ENCODE measurements around the gene TH. TPM values are rescaled to one million over a fixed set of nuclear protein-coding genes. Genes with fewer than 3 reads are reported as not detected.
"Not testable (repeated sequence)": the region's sequence is repeated elsewhere in the genome, so short reads cannot be mapped to it uniquely, and the experiment has no call there.

TH gene
- polyA plus RNA-seq, 3 donors = 0.74 to 1.3 (median 0.97) TPM

DNA sequence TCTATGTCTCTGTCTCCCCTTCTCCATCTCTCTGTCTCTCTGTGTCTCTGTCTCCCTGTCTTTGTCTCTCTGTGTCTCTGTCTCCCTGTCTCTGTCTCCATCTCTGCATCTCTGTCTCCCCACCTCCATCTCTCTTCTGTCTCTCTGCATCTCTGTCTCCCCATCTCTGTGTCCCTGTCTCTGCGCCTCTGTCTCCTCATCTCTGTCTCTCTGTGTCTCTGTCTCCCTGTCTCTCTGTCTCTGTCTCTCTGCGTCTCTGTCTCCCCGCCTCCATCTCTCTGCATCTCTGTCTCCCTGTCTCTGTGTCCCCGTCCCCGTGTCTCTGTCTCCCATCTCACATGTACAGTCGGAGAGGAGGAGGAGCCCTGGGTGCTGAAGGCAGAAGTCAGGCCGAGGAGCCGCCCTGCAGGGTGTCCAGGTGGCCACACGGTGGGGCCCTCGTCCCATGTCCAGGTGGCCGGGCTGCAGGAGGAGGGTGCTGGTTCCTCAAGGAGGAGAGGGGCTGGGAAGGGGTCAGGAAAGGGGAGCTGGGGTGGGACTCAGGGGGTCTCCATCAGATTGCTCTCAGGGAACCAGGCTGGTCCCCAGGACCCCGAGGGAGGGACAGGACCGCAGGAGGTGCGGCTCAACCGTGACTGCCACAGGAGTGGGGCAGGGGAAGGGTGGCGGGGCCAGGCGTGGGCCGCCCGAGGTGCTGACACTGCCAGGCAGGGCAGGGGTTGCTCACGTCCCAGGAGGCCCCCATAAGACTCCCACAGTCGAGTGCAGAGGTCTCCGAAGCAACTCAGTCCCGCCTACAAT, 25.6 kb upstream of the TH start:
- no peak for DNase-seq (ENCODE audit: low read depth in 3 of 3, low spot score in 2 of 3)

DNA sequence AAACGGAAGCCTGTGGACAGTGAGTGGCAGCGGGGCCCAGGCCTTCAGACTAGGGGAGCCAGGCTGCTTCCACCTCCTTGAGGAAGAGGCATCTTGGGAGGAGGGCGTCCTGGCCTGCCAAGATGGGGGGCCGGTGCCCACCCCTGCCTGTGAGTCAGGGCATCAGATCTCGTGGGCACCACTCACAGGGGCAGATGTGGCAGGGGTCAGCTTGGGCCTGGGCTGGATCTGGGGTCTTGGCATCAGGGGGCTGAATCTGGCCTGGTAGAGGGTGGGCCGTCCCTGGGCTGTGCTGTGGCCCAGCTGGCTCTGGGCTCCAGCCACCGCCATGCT, 24.1 kb upstream of the TH start:
- DNase-seq (ENCODE audit: low read depth in 3 of 3, low spot score in 2 of 3) = no peak

DNA sequence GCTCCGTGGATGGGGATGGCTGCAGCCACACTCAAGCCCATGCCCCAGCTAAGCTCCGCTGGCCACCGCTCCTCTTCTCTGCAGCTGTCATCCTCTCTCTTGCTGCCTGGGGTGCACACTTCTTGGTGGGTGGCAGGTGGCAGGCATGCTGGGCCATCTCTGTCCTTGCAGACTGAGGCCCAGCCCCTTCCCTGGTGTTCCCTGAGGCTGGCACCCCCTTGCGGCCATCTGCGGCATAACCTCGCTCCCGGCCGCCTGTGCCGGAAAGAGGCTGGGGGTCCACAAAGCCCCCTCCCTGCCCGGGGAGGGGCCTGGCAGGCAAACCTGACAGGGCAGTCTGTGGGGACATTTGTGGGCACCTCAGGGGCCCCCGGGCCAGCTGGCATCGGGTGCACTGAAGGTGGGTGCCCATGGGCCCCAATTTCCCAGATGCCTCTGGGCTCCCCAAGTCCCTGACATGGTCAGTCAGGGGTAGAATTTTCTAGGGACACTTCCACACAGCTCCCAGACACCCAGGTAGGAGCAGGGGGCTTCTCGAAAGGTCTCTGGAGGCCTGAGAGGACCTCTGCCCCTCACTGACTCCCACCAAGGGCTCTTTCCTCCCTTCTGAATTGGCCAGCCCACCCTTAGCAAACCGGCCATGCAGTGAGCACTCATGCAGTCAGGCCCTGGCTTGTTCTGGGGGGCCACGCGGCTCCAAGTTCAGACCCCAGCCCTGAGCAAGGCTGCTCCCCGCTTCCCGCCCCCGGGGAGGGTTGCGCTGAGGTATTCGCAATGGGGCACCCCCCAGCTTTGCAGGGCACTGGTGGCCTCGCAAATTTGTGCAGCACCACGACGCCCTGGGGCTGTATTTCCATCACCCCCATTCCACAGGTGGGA, 23.5 kb upstream of the TH start:
- no peak for DNase-seq (ENCODE audit: low read depth in 3 of 3, low spot score in 2 of 3)

DNA sequence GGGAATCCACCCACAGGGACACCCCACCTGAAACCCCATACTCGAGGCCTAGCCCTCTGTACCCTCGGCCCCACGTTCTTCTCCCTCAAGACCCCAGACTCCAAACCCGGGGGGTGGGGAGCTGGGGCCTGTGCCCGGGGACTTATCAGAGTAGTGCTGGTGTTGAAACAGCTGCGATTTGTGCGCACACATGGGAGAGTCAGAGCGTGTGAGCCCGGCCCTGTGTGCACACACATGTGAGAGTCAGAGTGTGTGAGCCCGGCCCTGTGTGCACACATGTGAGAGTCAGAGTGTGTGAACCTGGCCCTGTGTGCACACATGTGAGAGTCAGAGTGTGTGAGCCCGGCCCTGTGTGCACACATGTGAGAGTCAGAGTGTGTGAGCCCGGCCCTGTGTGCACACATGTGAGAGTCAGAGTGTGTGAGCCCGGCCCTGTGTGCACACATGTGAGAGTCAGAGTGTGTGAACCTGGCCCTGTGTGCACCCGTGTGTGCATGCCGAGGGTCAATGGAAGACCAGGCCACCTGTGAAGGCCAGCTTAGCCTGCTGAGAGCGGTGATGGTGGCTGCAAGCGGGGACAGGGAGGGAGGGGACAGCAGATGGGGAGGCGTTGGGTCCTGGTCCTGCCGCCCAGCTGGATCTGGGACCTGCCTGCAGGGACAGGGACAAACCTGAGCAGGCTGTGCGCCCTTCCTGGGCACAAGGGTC, 22.4 kb upstream of the TH start:
- not testable (repeated sequence) for DNase-seq (ENCODE audit: low read depth in 3 of 3, low spot score in 2 of 3)

DNA sequence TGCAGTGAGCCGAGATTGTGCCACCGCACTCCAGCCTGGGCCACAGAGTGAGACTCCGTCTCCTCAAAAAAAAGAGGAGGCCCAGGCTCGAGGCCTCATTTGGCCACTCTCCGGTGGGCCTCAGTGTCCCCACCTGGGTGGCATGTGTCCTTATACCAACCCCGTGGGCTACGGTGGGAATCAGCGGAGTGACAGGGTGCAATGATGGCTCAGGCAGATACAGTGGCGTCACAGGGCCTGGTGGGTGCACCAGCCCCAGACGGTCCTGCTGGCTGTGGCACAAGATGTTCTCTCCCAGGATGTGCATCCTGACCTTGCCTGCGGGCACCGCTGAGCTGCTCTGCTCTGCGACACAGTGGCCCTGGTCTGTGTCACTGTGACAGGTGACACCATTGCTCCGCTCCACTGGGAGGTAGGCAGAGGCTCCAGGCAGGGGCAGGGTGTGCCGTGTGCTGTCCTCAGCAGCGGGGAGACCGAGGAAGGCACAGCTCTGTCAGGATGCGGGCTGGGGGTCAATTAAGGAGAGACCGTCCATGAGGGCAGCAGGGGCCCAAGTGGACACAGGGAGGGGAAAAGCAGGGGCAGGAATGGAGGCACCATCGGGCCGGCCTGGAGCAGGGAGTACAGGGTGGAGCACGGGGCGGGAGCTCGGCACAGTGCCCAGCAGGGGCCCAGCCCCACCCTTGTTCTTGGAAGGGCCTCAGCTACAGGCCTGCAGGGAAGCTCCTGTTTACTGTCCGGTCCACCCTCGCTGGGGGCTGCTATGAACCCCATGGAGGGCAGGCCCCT, 21.7 kb upstream of the TH start:
- DNase-seq (ENCODE audit: low read depth in 3 of 3, low spot score in 2 of 3) = no peak

DNA sequence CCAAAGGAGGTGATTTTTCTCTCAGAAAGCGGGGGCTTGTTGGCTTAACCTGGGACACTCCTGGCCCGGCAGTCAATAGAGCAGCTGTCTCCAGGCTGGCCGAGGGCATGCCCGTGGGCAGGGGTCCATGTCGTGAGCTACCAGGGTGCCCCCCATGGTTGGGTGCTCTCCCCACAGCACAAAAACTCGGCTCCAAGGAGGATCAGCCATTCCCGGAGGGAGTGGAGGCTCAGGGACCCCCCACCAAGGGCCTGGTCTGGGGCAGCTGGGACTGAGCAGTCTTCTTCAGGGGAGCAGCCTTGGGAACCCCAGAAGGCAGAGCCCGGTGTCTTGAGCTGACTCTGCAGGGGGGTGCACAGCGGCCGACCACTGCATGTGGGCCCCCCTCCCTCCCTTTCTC, 20.8 kb upstream of the TH start:
- DNase-seq (ENCODE audit: low read depth in 3 of 3, low spot score in 2 of 3) = no peak

DNA sequence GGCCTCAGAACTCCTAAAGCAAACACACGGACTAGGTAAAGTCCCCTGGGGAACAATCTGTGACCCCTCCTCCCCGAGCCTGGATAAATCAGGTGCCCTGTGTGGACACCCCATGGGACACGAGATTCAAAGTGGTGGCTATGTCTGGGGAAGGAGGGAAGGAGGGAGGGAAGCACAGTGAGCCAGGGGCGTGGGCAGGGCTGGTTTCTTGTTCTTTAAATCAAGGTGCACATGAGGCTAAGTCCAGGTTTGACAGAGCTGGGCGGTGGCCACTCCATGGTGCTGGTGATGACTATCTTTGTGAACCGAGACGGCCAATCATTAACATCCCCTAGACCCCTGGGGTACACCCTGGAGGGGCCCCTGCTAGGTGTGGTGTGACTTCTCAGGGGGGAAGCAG, 20.3 kb upstream of the TH start:
- no peak for DNase-seq (ENCODE audit: low read depth in 3 of 3, low spot score in 2 of 3)

DNA sequence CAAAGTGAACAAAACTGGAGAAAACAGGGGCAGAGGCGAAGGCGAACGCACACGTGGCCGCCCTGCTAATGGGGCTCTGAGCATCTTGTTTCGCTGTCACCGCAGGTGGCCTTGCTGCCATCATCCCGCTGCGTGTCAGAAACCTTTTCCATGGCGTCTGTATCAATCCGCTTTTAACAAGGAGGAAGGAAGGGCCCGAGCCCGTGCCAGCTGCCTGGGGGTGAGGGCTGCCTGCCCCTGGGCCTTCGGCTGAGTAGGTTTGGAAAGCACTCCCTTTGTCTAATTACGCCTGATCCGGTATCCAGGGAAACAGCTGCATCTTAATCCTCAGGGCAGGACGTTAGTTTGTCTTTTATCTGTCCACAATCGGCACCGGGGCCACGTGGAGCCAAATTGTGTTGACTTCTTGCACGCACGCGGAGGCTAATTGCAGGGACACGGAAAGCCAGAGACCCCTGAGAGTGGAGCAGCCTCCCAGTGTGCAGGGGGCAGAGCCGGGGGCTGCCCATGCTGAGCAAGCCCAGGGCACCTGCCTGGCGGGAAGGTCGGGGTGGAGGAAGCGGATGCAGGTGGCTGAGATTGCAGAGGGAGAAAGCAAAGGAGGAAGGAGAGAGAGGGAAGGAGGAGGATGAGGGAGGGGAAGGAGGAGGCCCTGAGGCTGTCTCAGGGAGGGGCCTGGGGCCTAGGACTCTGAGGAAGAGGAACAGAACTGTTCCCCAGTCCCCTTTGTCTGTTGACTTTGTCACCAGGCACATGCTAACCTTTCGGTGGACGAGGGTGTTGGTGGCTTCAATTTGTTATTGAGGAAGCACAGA, 19.2 kb upstream of the TH start:
- no peak for DNase-seq (ENCODE audit: low read depth in 3 of 3, low spot score in 2 of 3)

DNA sequence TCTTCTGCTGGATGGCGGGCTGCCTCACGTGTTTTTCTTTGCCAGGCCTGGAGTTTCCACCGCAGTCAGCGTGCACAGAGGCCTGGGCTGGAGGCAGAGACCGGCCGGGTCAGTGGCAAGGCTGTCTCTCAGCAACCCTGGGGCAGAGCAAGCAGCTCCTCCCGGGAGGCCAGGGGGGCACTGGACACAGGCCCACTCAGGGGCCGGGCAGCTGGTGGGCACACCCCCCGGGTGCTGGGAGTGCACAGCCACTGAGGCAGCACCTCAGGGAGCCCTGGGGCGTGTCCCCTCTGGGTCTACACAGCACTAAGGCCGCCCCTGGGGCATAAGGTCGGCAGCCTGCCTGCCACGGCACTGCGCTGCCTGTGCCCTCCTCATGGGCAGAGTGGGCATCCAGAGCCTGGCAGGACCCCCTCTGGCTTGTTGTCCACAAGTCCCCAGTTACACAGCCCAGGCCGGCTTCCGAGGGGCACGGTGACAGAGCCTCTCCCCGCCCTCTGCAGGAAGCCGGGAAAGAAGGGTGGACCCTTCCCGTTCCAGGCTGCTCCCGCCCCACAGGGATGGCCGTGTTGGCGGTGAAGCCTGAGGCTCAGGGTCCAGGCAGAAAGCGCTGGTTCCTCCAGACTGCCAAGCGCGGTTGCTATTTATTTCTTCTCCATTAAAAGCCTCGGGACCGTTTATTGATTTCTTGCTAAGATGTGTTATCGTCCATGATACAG, 18.5 kb upstream of the TH start:
- DNase-seq (ENCODE audit: low read depth in 3 of 3, low spot score in 2 of 3) = no peak

DNA sequence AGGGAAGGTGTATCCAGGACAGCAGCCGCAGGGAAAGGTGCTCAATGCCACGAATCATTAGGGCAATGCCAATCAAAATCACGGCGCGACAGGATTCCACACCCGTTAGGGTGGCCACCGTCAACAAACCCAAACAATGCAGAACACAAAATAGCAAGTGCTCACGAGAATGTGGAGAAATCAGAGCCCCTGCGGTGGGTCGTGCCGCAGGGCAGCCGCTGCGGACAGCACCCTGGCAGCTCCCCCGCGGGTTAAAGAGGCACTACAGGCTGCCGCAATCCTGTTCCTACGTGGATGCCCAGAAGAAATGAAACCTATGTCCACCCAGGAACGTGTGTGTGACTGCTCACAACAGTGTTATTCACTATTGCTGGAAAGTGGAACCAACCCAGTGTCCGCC, 17.1 kb upstream of the TH start:
- no peak for DNase-seq (ENCODE audit: low read depth in 3 of 3, low spot score in 2 of 3)

DNA sequence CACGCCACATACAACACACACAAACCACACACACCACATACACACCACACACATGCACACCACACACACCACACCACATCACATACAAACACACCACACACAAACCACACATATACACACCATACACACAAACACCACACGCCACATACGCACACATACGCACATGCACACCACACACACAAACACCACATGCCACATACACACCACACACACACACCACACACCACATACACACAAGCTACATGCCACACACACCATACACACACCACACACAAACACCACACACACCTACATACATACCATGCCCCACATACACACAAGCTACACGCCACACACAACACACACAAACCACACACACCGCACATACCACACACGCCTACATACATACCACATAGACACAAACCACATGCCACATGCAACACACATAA, 15.7 kb upstream of the TH start:
- no peak for DNase-seq (ENCODE audit: low read depth in 3 of 3, low spot score in 2 of 3)

DNA sequence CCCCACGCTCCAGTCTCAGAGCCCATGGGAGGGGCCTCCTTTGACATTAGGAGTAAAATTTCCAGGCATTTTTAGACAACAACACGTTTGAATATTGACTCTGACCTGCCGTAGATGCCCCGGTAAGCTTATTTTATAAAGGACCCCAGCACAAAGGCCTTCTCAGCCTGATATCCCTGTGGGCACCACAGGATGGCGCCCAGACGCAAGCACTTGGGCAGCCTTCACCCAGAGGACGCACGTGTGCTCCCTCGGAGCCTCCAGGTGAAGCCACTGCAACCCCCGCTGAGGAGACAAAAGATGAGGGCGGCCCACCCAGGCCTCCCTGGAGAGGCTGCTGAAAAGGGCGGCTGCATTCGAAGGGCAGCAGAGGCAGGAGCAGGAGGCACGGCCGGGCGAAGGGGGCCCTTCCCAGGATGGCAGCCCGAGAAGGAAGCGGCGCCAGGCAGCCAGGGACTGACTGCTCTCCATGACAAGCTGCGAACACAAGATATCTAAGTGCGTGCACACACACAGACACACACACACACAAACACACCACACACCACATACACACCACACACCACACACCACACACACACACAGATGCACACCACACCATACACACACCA, 15.2 kb upstream of the TH start:
- DNase-seq (ENCODE audit: low read depth in 3 of 3, low spot score in 2 of 3) = no peak

DNA sequence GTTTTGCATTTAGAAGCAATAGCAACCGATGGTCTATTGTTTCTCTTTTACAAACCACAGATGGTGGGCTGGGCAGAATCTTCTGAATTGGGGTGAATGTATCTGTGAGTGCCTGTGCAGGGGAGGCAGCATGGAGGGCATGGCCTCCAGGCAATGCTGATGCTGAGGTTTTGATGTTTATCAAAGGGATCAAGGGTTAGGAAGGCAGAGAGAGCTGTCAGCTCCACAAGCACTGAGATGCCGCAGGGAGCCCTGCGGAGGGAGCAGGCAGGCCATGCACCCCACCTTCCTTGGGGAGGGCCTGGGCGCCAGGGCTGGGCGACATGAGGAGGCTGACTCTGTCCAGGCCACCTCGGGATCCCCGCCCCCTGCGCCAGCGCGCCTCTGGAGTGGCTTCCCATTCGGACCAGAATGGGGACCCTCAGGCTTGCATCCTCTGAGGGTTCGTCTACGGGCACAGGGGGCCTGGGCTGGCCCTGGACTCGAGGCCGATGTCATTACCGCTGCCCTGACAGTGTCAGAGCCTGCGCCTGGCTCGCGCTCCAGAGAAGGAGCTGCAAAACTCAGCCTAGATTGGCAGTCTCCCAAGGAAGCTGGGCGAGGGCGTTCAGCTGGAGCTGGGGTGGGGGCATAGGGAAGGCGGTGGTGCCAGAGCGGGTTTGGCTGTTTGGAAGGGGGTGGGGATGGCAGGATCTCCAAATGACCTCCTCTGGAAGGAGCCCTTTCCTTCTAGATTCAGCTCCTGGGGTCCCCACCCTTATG, 13.9 kb upstream of the TH start:
- no peak for DNase-seq (ENCODE audit: low read depth in 3 of 3, low spot score in 2 of 3)

DNA sequence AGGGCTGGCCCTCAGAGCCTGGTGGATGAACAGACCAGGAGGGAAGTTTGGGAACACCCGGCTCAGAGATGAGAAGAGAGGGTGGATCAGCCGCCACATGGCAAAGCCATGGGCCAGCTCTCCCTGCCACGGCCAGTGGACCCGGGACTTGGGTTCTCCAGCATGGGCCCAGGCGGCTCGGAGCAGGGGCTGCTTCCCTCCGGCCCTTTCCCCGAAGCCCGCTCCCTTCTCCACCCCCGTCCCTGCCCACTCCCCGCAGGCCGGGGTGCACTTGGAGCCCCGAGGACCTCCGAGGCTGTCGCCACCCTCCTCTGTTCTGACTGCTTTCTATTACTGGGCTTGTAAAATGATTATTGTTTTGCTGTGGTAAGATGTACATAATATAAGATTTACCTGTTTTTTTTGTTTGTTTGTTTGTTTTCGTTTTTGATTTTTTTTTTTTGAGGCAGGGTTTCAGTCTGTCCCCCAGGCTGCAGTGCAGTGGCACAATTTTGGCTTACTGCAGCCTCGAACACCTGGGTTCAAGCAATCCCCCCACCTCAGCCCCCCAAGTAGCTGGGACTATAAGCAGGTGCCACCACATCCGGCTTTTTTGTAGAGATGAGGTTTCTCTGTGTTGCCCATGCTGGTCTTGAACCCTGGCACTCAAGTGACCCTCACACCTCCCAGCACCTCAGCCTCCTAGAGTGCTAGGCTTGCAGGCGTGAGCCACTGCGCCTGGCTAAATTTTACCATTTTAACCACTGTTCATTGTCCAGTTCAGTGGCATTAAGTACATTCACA, 11.3 kb upstream of the TH start:
- DNase-seq (ENCODE audit: low read depth in 3 of 3, low spot score in 2 of 3) = no peak

DNA sequence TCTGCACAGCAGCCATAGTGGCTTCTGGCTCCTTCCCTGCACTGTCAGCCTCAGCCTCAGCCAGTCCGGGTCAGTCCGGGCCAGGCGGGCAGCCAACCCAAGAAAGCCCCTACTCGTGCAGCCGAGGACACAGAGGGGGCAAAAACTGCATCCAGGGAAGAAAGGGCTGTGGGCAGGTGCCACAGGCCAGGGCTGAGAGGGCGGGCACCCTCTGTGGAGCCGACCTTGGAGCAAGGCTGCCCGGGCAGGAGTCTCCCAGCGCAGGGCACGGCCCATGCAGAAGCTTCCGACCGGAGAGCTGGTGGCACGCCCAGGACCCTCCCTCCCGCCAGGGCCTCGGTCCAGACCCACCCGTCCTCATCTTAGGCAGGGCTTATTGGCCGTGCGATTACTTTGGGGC, 10.5 kb upstream of the TH start:
- no peak for DNase-seq (ENCODE audit: low read depth in 3 of 3, low spot score in 2 of 3)

DNA sequence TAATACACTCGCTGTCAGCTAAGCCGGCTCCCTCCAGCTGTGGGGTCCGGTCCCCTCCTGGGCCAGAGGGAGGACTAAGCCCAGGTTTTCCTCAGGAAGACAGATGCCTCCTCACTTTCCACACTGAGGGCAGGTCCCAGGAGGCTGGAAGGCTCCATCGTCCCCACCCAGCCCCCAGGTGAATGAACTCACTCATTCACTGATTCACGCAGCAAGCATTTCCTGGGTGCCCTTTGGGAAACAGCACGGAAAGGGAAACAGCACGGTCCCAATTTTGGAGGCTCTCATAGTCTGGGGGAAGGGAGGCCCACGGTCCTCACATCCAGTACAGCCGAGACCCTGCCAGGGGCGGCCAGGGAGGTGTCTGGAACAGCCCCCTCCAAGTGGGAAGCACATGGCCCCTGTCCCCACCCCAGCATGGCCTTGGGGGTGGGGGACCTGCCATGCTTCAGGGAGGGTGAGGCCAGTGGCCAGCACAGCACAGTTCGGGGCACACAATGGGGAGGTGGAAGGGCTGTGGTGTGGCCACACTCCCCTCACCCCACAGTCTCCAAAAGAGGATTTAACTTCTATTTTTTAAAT, 9.3 kb upstream of the TH start:
- no peak for DNase-seq (ENCODE audit: low read depth in 3 of 3, low spot score in 2 of 3)

DNA sequence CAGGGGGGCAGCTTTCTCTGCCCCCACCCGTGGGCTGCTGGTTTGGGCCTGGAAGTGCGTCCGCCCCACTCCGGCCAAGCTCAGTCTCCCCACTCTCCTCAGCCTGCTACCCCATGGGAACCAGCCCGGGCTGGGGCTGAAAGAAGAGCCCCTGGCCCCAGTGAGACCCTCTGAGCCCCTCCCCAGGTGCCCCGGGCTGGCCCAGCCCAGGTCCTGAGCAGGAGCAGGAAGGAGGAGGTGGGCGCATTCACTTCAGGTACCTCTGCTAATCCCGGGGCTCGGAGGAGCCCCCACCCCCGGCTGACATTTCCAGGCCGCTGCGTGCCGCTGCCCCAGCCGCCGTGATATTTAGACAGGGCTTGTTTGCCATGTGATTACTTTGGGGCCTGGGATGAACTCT, 8.7 kb upstream of the TH start:
- no peak for DNase-seq (ENCODE audit: low read depth in 3 of 3, low spot score in 2 of 3)

All from right renal cortex interstitium (tissue), 3 donors.